Measurements from ENCODE around the gene FSHR.

The FSHR gene

GRCh38 chr2:49110571-49110970, 43.7 kb downstream of the FSHR start:
- no peak for DNase-seq

GRCh38 chr2:49108851-49109250, 45.5 kb downstream of the FSHR start:
- no peak for DNase-seq

- no peak for DNase-seq
Measured at GRCh38 chr2:49108436-49108835, 45.9 kb downstream of the FSHR start.

- no peak for DNase-seq
Measured at GRCh38 chr2:49105506-49105905, 48.8 kb downstream of the FSHR start.

- DNase-seq, result no peak
Measured at GRCh38 chr2:49102146-49102545, 52.2 kb downstream of the FSHR start.

GRCh38 chr2:49080681-49081080, 73.6 kb downstream of the FSHR start:
- no peak for DNase-seq

- no peak for DNase-seq
Measured at GRCh38 chr2:49070716-49071115, 83.6 kb downstream of the FSHR start.

- no peak for DNase-seq
Measured at GRCh38 chr2:49069829-49070228, 84.5 kb downstream of the FSHR start.

GRCh38 chr2:49068613-49069012, 85.7 kb downstream of the FSHR start:
- no peak for DNase-seq

GRCh38 chr2:49067971-49068370, 86.3 kb downstream of the FSHR start:
- no peak for DNase-seq

- DNase-seq, result no peak
Measured at GRCh38 chr2:49053156-49053555, 101.2 kb downstream of the FSHR start.

GRCh38 chr2:49050265-49050664, 104.0 kb downstream of the FSHR start:
- no peak for DNase-seq

- no peak for DNase-seq
Measured at GRCh38 chr2:49049161-49049560, 105.2 kb downstream of the FSHR start.

- no peak for DNase-seq
Measured at GRCh38 chr2:49045083-49045482, 109.2 kb downstream of the FSHR start.

- DNase-seq, result no peak
Measured at GRCh38 chr2:49044350-49045079, 109.8 kb downstream of the FSHR start.

- no peak for DNase-seq
Measured at GRCh38 chr2:49043405-49043982, 110.8 kb downstream of the FSHR start.

- no peak for DNase-seq
Measured at GRCh38 chr2:49042488-49042887, 111.8 kb downstream of the FSHR start.

GRCh38 chr2:49041061-49041460, 113.3 kb downstream of the FSHR start:
- no peak for DNase-seq

- DNase-seq, result no peak
Measured at GRCh38 chr2:49037197-49037596, 117.1 kb downstream of the FSHR start.

- no peak for DNase-seq
Measured at GRCh38 chr2:49035481-49035880, 118.8 kb downstream of the FSHR start.

- DNase-seq, result no peak
Measured at GRCh38 chr2:49033394-49034185, 120.7 kb downstream of the FSHR start.

- DNase-seq, result no peak
Measured at GRCh38 chr2:49032936-49033335, 121.4 kb downstream of the FSHR start.

GRCh38 chr2:49032126-49032525, 122.2 kb downstream of the FSHR start:
- DNase-seq, result no peak

GRCh38 chr2:49029406-49029805, 124.9 kb downstream of the FSHR start:
- no peak for DNase-seq

Measured in suppressor macrophage (primary cell).